ENCODE data around the gene NIBAN1.
"Not testable (repeated sequence)": the region's sequence is repeated elsewhere in the genome, so short reads cannot be mapped to it uniquely, and the experiment has no call there.

The NIBAN1 gene

GRCh38 chr1:184973272-184974055, 844 bp downstream of the NIBAN1 start:
- FAIRE-seq: no peak

- FAIRE-seq: no peak
These were observed 1.8 kb downstream of the NIBAN1 start for GRCh38 chr1:184972315-184973055.

- FAIRE-seq: no peak
These were observed 2.6 kb downstream of the NIBAN1 start for GRCh38 chr1:184971522-184972265.

GRCh38 chr1:184970691-184971161, 3.6 kb downstream of the NIBAN1 start:
- FAIRE-seq: no peak

- FAIRE-seq: no peak
These were observed 7.3 kb downstream of the NIBAN1 start for GRCh38 chr1:184966989-184967388.

- FAIRE-seq: no peak
These were observed 8.1 kb downstream of the NIBAN1 start for GRCh38 chr1:184965944-184966860.

- FAIRE-seq: no peak
These were observed 8.9 kb downstream of the NIBAN1 start for GRCh38 chr1:184965439-184965838.

- no peak for FAIRE-seq
These were observed 14.7 kb downstream of the NIBAN1 start for GRCh38 chr1:184959626-184960025.

- FAIRE-seq: no peak
These were observed 15.6 kb downstream of the NIBAN1 start for GRCh38 chr1:184958554-184959353.

GRCh38 chr1:184957901-184958300, 16.4 kb downstream of the NIBAN1 start:
- FAIRE-seq: not testable (repeated sequence)

GRCh38 chr1:184956999-184957700, 17.2 kb downstream of the NIBAN1 start:
- no peak for FAIRE-seq

- no peak for FAIRE-seq
These were observed 19.9 kb downstream of the NIBAN1 start for GRCh38 chr1:184954232-184954995.

- FAIRE-seq: no peak
These were observed 20.6 kb downstream of the NIBAN1 start for GRCh38 chr1:184953600-184954219.

- FAIRE-seq: no peak
These were observed 21.9 kb downstream of the NIBAN1 start for GRCh38 chr1:184952428-184952827.

GRCh38 chr1:184951788-184952187, 22.5 kb downstream of the NIBAN1 start:
- no peak for FAIRE-seq

GRCh38 chr1:184950906-184951305, 23.4 kb downstream of the NIBAN1 start:
- no peak for FAIRE-seq

- no peak for FAIRE-seq
These were observed 24.1 kb downstream of the NIBAN1 start for GRCh38 chr1:184950227-184950626.

GRCh38 chr1:184947497-184948256, 26.6 kb downstream of the NIBAN1 start:
- no peak for FAIRE-seq
